Stimulated activated CD4-positive, alpha-beta T cell treated with anti-CD3 and anti-CD28 coated beads, Interleukin-15, amount 100 ng/mL, for 24 hours (primary cell): ENCODE measurements around the gene MBLAC2.
A peak's percentile ranks its signal among the peaks of the same experiment; 100 is the strongest.

Source experiments
- DNase-seq: peaks from one replicate; pipeline ENCODE4 v3.0.0-alpha.2; 2020

Gene MBLAC2

GRCh38 chr5:90446961-90447360, 27.6 kb downstream of the MBLAC2 start:
- no peak for DNase-seq

GRCh38 chr5:90440644-90441043, 33.9 kb downstream of the MBLAC2 start:
- no peak for DNase-seq

GRCh38 chr5:90438100-90438499, 36.5 kb downstream of the MBLAC2 start:
- DNase-seq, result no peak

GRCh38 chr5:90437663-90438062, 36.9 kb downstream of the MBLAC2 start:
- no peak for DNase-seq

GRCh38 chr5:90434116-90434714, 40.4 kb downstream of the MBLAC2 start:
- DNase-seq, result peak; percentile 56

GRCh38 chr5:90424245-90424644, 50.3 kb downstream of the MBLAC2 start:
- no peak for DNase-seq

GRCh38 chr5:90421136-90421535, 53.4 kb downstream of the MBLAC2 start:
- DNase-seq, result no peak

- no peak for DNase-seq
These were observed 56.4 kb downstream of the MBLAC2 start for GRCh38 chr5:90418214-90418613.

GRCh38 chr5:90410178-90410762, 64.3 kb downstream of the MBLAC2 start:
- no peak for DNase-seq

GRCh38 chr5:90409318-90410177, 65.0 kb downstream of the MBLAC2 start, which contains the start of gene CETN3:
TSS of gene CETN3 (minus strand) at chr5:90409756. CDS start at chr5:90409661, 95 bp downstream.
- peak; percentile 91 for DNase-seq

GRCh38 chr5:90408571-90409317, 65.8 kb downstream of the MBLAC2 start:
- DNase-seq, result no peak
